MM.1S (cell line): ENCODE data around the gene NFATC4.
A peak's percentile ranks its signal among the peaks of the same experiment; 100 is the strongest.

Experiments
- DNase-seq: peaks from one replicate; pipeline ENCODE4 v3.0.0-alpha.2; 2015
- H2AFZ ChIP-seq: fragments of 300-600 bp; sonication (generic); 2 replicates; pipeline ENCODE4 v1.6.0; 2016; ENCODE audit warnings: antibody characterized with exemption, low read length
- H3F3A ChIP-seq: fragments of 300-600 bp; sonication (generic); 2 replicates; pipeline ENCODE4 v1.6.1; 2016; ENCODE audit warnings: mild to moderate bottlenecking, antibody characterized with exemption, low read length, moderate library complexity, mixed read lengths; ENCODE audit not compliant: insufficient read depth
- H3K27ac ChIP-seq: fragments of 300-600 bp; sonication (generic); 2 replicates; pipeline ENCODE4 v1.5.1; 2016; ENCODE audit warnings: mild to moderate bottlenecking, low read length
- H3K27me3 ChIP-seq: fragments of 300-600 bp; sonication (generic); replicated peaks from 2 replicates; pipeline ENCODE4 v1.6.0; 2016; ENCODE audit warnings: low read length; ENCODE audit not compliant: insufficient read depth
- H3K36me3 ChIP-seq: fragments of 300-600 bp; sonication (generic); replicated peaks from 2 replicates; pipeline ENCODE4 v1.6.1; 2016; ENCODE audit warnings: mild to moderate bottlenecking, low read length, mixed read lengths; ENCODE audit not compliant: insufficient read depth
- H3K4me1 ChIP-seq: fragments of 300-600 bp; sonication (generic); 2 replicates; pipeline ENCODE4 v1.6.1; 2016; ENCODE audit warnings: low read length, mixed read lengths
- H3K4me2 ChIP-seq: fragments of 300-600 bp; sonication (generic); 2 replicates; pipeline ENCODE4 v1.6.0; 2016; ENCODE audit warnings: low read depth, low read length
- H3K4me3 ChIP-seq: fragments of 300-600 bp; sonication (generic); 2 replicates; pipeline ENCODE4 v1.5.1; 2016; ENCODE audit warnings: low read length, mixed read lengths
- H3K79me2 ChIP-seq: fragments of 300-600 bp; sonication (generic); 2 replicates; pipeline ENCODE4 v1.6.1; 2016; ENCODE audit warnings: mixed run types, low read length, mixed read lengths
- H3K9ac ChIP-seq: fragments of 300-600 bp; sonication (generic); 2 replicates; pipeline ENCODE4 v1.6.1; 2016; ENCODE audit warnings: low read length, mixed read lengths
- H3K9me2 ChIP-seq: fragments of 300-600 bp; sonication (generic); replicated peaks from 2 replicates; pipeline ENCODE4 v1.6.1; 2016; ENCODE audit warnings: mild to moderate bottlenecking, low read length, mixed read lengths; ENCODE audit not compliant: insufficient read depth
- H3K9me3 ChIP-seq: fragments of 300-600 bp; sonication (generic); replicated peaks from 2 replicates; pipeline ENCODE4 v1.6.1; 2016; ENCODE audit warnings: mild to moderate bottlenecking, low read length, mixed read lengths; ENCODE audit not compliant: insufficient read depth
- H4K20me1 ChIP-seq: fragments of 300-600 bp; sonication (generic); 2 replicates; pipeline ENCODE4 v1.6.1; 2016; ENCODE audit warnings: mild to moderate bottlenecking, low read length, moderate library complexity, mixed read lengths; ENCODE audit not compliant: insufficient read depth
- EZH2 ChIP-seq: fragments of 300-600 bp; sonication (generic); optimal IDR thresholded peaks from 2 replicates; pipeline ENCODE3; 2017; ENCODE audit warnings: low read depth, mild to moderate bottlenecking, antibody characterized with exemption, low read length, mixed read lengths
- EZH2phosphoT487 ChIP-seq: fragments of 300-600 bp; sonication (generic); IDR thresholded peaks from 2 replicates; pipeline ENCODE4 v1.6.1; 2018; ENCODE audit warnings: antibody characterized with exemption, low read length
- TF ChIP-seq, protein P1 (sequence below): fragments of 300-600 bp; sonication (generic); IDR thresholded peaks from 2 replicates; pipeline ENCODE4 v1.5.1; 2016; ENCODE audit warnings: antibody characterized with exemption, low read length, mixed read lengths

Gene NFATC4

GRCh38 chr14:24409956-24410355 lies 42.0 kb downstream of the NFATC4 start:
- Histone ChIP-seq H3K36me3 (no peaks in the 10 kb centered on the region), H3K4me1 (no peaks in the 10 kb centered on the region), H3K9me3 (no peaks in the 10 kb centered on the region), H3F3A (no peaks in the 10 kb centered on the region), H3K9ac (no peak overlapping the region), H3K27me3 (no peaks in the 10 kb centered on the region), H3K79me2 (no peaks in the 10 kb centered on the region), H3K9me2 (no peaks in the 10 kb centered on the region), H3K4me2 (no peak overlapping the region), H3K4me3 (no peak overlapping the region), H3K27ac (no peak overlapping the region), H4K20me1 (no peaks in the 10 kb centered on the region), H2AFZ (no peak overlapping the region)
- DNase-seq = no peak
- TF ChIP-seq EZH2phosphoT487 = no peak
- no peak for TF ChIP-seq EZH2
- TF ChIP-seq, protein P1, sequence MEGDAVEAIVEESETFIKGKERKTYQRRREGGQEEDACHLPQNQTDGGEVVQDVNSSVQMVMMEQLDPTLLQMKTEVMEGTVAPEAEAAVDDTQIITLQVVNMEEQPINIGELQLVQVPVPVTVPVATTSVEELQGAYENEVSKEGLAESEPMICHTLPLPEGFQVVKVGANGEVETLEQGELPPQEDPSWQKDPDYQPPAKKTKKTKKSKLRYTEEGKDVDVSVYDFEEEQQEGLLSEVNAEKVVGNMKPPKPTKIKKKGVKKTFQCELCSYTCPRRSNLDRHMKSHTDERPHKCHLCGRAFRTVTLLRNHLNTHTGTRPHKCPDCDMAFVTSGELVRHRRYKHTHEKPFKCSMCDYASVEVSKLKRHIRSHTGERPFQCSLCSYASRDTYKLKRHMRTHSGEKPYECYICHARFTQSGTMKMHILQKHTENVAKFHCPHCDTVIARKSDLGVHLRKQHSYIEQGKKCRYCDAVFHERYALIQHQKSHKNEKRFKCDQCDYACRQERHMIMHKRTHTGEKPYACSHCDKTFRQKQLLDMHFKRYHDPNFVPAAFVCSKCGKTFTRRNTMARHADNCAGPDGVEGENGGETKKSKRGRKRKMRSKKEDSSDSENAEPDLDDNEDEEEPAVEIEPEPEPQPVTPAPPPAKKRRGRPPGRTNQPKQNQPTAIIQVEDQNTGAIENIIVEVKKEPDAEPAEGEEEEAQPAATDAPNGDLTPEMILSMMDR = no peak

- H3K9me2 ChIP-seq = no peaks in the 10 kb centered on the region
- TF ChIP-seq, protein P1 = peak; percentile 48
- TF ChIP-seq EZH2 (no peak), EZH2phosphoT487 (no peak)
- H3K4me2 ChIP-seq = no peak overlapping the region
- H3K9ac ChIP-seq = no peak overlapping the region
- no peak for DNase-seq
- no peaks in the 10 kb centered on the region for H3K4me1 ChIP-seq
- H3K27me3 ChIP-seq = no peaks in the 10 kb centered on the region
- H2AFZ ChIP-seq = no peak overlapping the region
- H3F3A ChIP-seq = no peaks in the 10 kb centered on the region
- no peaks in the 10 kb centered on the region for H3K9me3 ChIP-seq
- no peaks in the 10 kb centered on the region for H3K36me3 ChIP-seq
- H3K79me2 ChIP-seq = no peaks in the 10 kb centered on the region
- H4K20me1 ChIP-seq = no peaks in the 10 kb centered on the region
- no peak overlapping the region for H3K4me3 ChIP-seq
- no peak overlapping the region for H3K27ac ChIP-seq
Observed at GRCh38 chr14:24411443-24412389, 43.7 kb downstream of the NFATC4 start.

GRCh38 chr14:24414077-24414476 lies 46.1 kb downstream of the NFATC4 start:
- no peaks in the 10 kb centered on the region for H3K79me2 ChIP-seq
- H3K9me2 ChIP-seq = no peaks in the 10 kb centered on the region
- H3K4me2 ChIP-seq = no peak overlapping the region
- H3K9me3 ChIP-seq = no peaks in the 10 kb centered on the region
- H3F3A ChIP-seq = no peaks in the 10 kb centered on the region
- H3K4me3 ChIP-seq = no peak overlapping the region
- no peaks in the 10 kb centered on the region for H3K27me3 ChIP-seq
- H3K36me3 ChIP-seq = no peaks in the 10 kb centered on the region
- no peak for DNase-seq
- no peaks in the 10 kb centered on the region for H4K20me1 ChIP-seq
- TF ChIP-seq, protein P1 = no peak
- no peak for TF ChIP-seq EZH2
- TF ChIP-seq EZH2phosphoT487 = no peak
- no peaks in the 10 kb centered on the region for H3K4me1 ChIP-seq
- H2AFZ ChIP-seq = no peak overlapping the region
- H3K9ac ChIP-seq = no peak overlapping the region
- H3K27ac ChIP-seq = no peak overlapping the region
